ENCODE results near the gene PRKCA.
"Not testable (repeated sequence)": the region's sequence is repeated elsewhere in the genome, so short reads cannot be mapped to it uniquely, and the experiment has no call there.

PRKCA gene

DNA sequence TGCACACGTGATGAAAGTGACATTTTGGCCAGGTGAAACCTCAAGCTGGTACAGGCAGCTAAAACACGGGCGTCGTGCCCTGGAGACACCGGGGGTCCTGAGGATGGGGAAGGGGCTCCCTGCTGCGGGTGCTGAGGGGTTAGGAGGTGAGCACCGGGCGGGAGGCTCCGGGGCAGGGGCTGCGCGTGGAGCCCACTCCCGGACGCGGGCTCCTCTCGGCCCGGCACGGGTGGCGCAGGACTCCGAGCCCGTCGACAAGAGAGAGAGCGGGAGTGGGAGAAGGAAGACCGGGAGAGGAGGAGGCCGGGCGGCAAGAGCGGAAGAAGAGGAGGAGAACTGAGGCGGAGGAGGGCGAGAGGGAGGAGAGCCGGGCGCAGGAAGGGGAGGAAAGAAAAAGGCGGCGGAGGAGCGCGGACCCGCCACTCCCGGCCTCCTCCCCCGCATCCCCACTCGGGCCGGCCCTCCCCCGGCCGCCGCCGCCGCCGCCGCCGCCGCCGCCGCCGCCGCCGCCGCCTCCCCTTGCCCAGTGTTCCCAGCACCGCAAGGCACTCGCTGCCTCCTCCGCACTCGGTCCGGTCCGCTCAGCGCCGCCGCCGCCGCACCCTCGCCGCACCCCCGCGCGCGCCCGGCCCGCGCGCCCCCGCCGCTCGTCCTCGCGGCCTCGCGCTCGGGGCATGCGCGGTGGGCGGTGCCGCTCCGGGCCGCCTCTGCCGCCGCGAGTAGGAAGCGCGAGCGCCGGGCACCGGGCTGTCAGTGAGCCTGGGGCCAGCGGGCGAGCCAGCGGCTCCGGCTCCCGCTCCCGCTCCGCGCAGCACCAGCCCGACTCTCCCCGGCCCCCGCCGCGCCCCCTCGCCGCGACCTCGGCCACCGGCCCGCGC lies at the start of gene PRKCA:
TSS of gene PRKCA (plus strand) at position 750 of the 878 bp plus-strand sequence.
- peak within 1 kb of the TSS; percentile 64 for H3K27ac ChIP-seq (ENCODE audit: low read length)
- no peaks in the 10 kb centered on the region for H3K36me3 ChIP-seq (ENCODE audit: control insufficient read depth in 2 of 2, insufficient read depth in 2 of 2, low read length in 2 of 2)
- H3K4me3 ChIP-seq (ENCODE audit: low read length in 2 of 2) = peak within 1 kb of the TSS; percentile 73 to 81
- peaks cover 19% of the 10 kb centered on the region for H3K4me1 ChIP-seq (ENCODE audit: control insufficient read depth, insufficient read depth, low read length)
- no peaks in the 10 kb centered on the region for H3K27me3 ChIP-seq (ENCODE audit: control insufficient read depth in 1 of 2, insufficient read depth in 2 of 2, low read length in 2 of 2)
- peak within 1 kb of the TSS; percentile 60 to 66 for H3K9ac ChIP-seq (ENCODE audit: low read length in 2 of 2)
- H3K9me3 ChIP-seq (ENCODE audit: control insufficient read depth in 2 of 2, low read length in 2 of 2) = no peaks in the 10 kb centered on the region

DNA sequence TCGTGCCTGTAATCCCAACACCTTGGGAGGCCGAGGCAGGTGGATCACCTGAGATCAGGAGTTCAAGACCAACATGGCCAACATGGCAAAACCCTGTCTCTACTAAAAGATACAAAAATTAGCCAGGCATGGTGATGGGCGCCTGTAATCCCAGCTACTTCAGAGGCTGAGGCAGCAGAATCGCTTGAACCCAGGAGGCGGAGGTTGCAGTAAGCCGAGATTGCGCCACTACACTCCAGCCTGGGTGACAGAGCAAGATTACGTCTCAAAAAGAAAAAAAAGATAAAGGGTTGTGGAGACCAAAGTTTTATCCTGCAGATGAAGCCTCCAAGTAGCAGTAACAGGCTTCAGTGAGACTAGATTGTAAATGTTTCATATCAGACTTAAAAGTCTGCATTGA lies 49.0 kb upstream of the PRKCA start:
- not testable (repeated sequence) for H3K4me1 ChIP-seq (ENCODE audit: control insufficient read depth, insufficient read depth, low read length); H3K27ac ChIP-seq (ENCODE audit: low read length); H3K9ac ChIP-seq (ENCODE audit: low read length in 2 of 2); H3K36me3 ChIP-seq (ENCODE audit: control insufficient read depth in 2 of 2, insufficient read depth in 2 of 2, low read length in 2 of 2); H3K4me3 ChIP-seq (ENCODE audit: low read length in 2 of 2); H3K27me3 ChIP-seq (ENCODE audit: control insufficient read depth in 1 of 2, insufficient read depth in 2 of 2, low read length in 2 of 2); H3K9me3 ChIP-seq (ENCODE audit: control insufficient read depth in 2 of 2, low read length in 2 of 2)

DNA sequence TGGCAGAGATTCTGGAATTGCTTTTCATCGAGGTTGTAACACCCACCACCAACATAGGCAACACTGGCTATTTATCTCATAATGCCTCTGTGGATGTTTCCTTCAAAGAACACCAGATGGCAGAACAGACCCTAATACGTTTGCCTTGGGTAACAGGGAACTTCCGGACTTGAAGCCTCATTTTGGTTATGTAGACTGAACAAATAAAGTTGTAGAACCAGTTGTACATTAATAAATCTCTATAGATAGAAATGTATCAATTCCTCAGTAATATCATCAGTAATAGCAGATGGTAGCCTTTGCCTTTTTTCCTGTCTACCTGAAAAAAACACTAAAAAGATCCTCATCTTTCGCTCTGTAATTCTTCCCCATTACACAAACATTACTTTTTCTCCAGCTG lies 47.3 kb upstream of the PRKCA start:
- H3K9ac ChIP-seq (ENCODE audit: low read length in 2 of 2) = no peak overlapping the region
- no peaks in the 10 kb centered on the region for H3K9me3 ChIP-seq (ENCODE audit: control insufficient read depth in 2 of 2, low read length in 2 of 2)
- H3K27ac ChIP-seq (ENCODE audit: low read length) = no peak overlapping the region
- no peaks in the 10 kb centered on the region for H3K27me3 ChIP-seq (ENCODE audit: control insufficient read depth in 1 of 2, insufficient read depth in 2 of 2, low read length in 2 of 2)
- no peak overlapping the region for H3K4me3 ChIP-seq (ENCODE audit: low read length in 2 of 2)
- no peaks in the 10 kb centered on the region for H3K36me3 ChIP-seq (ENCODE audit: control insufficient read depth in 2 of 2, insufficient read depth in 2 of 2, low read length in 2 of 2)
- H3K4me1 ChIP-seq (ENCODE audit: control insufficient read depth, insufficient read depth, low read length) = no peaks in the 10 kb centered on the region

DNA sequence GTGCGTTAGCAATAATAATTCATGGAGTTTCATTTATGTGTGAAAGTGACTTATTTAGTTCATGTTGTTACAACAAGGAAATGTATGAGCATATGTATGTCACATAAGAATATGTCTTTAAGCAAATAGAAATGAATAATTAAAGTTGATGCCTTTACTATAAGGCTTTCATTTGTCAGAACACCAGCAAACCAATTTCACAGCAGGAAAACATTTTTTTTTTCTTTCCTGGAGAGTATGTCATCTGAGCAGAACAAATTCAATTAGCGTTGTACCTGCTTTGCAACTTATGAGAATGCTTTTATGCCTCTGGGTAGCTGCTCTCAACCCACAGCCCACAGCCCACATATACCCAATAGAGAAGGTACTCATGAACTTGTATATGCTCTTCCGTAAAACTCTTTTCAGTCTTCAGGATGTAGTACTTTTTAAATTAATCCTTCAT lies 46.9 kb upstream of the PRKCA start:
- H3K4me3 ChIP-seq (ENCODE audit: low read length in 2 of 2) = no peak overlapping the region
- no peaks in the 10 kb centered on the region for H3K36me3 ChIP-seq (ENCODE audit: control insufficient read depth in 2 of 2, insufficient read depth in 2 of 2, low read length in 2 of 2)
- no peaks in the 10 kb centered on the region for H3K4me1 ChIP-seq (ENCODE audit: control insufficient read depth, insufficient read depth, low read length)
- H3K27ac ChIP-seq (ENCODE audit: low read length) = no peak overlapping the region
- H3K9me3 ChIP-seq (ENCODE audit: control insufficient read depth in 2 of 2, low read length in 2 of 2) = no peaks in the 10 kb centered on the region
- H3K27me3 ChIP-seq (ENCODE audit: control insufficient read depth in 1 of 2, insufficient read depth in 2 of 2, low read length in 2 of 2) = no peaks in the 10 kb centered on the region
- H3K9ac ChIP-seq (ENCODE audit: low read length in 2 of 2) = no peak overlapping the region

DNA sequence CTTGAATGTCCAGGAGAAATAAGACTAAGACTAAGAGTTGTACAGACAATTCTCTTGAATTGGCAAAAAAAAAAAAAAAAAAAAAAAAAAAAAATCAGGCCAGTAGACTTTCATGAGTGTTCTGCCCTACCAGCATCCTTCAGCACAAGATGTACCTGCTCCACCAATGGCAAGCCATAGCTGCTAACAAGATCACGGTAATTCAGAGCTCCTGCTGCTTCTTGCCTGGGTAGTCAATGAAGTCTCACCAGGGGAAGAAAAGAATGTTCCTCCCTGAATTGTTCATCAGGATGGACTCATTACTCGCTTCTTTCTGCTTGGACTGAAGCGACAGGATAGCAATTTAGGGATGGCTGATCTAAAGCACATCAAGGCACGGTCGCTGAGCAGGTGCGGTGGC lies 42.1 kb upstream of the PRKCA start:
- H3K9ac ChIP-seq (ENCODE audit: low read length in 2 of 2) = no peak overlapping the region
- H3K36me3 ChIP-seq (ENCODE audit: control insufficient read depth in 2 of 2, insufficient read depth in 2 of 2, low read length in 2 of 2) = no peaks in the 10 kb centered on the region
- no peaks in the 10 kb centered on the region for H3K4me1 ChIP-seq (ENCODE audit: control insufficient read depth, insufficient read depth, low read length)
- H3K4me3 ChIP-seq (ENCODE audit: low read length in 2 of 2) = no peak overlapping the region
- no peaks in the 10 kb centered on the region for H3K9me3 ChIP-seq (ENCODE audit: control insufficient read depth in 2 of 2, low read length in 2 of 2)
- H3K27ac ChIP-seq (ENCODE audit: low read length) = no peak overlapping the region
- no peaks in the 10 kb centered on the region for H3K27me3 ChIP-seq (ENCODE audit: control insufficient read depth in 1 of 2, insufficient read depth in 2 of 2, low read length in 2 of 2)

DNA sequence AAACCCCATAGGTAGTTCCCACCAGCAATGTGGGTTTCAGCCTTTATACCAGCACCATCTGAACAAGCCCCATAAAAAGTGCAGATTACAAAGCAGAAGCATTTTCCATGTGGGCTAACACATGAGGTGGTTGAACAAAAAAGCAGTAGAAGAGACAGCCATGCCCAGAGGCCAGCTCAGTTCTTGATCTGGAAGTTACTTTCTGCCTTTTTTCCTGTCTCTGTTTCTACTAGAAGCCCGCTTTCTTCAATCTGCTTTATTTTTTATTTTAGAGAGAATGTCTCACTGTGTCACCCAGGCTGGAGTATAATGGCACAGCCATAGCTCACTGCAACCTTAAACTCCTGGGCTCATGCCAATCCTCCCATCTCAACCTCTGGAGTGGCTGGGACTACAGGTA lies 41.7 kb upstream of the PRKCA start:
- Histone ChIP-seq H3K4me1 (ENCODE audit: control insufficient read depth, insufficient read depth, low read length) (no peaks in the 10 kb centered on the region), H3K9me3 (ENCODE audit: control insufficient read depth in 2 of 2, low read length in 2 of 2) (no peaks in the 10 kb centered on the region), H3K4me3 (ENCODE audit: low read length in 2 of 2) (no peak overlapping the region), H3K27ac (ENCODE audit: low read length) (no peak overlapping the region), H3K9ac (ENCODE audit: low read length in 2 of 2) (no peak overlapping the region), H3K36me3 (ENCODE audit: control insufficient read depth in 2 of 2, insufficient read depth in 2 of 2, low read length in 2 of 2) (no peaks in the 10 kb centered on the region), H3K27me3 (ENCODE audit: control insufficient read depth in 1 of 2, insufficient read depth in 2 of 2, low read length in 2 of 2) (no peaks in the 10 kb centered on the region)

DNA sequence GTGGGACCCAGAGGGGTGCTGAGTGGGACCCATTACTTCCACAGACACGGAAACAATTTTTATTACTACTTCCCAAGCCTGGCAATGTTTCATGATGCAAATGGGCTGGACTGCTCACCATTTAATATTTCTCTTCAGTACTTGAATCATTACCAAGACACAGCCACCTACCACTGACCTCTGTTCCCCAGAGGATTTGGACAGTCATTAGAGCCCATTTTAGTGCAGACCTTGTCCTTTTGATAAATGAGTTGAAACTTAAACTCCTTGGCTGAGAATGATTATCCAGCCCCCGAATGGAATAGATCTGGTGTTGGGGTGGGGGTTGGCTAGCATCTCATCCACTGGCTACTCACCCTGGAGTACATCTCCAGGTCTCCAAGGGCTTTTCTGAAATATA lies 39.6 kb upstream of the PRKCA start:
- no peaks in the 10 kb centered on the region for H3K4me1 ChIP-seq (ENCODE audit: control insufficient read depth, insufficient read depth, low read length)
- no peaks in the 10 kb centered on the region for H3K9me3 ChIP-seq (ENCODE audit: control insufficient read depth in 2 of 2, low read length in 2 of 2)
- no peak overlapping the region for H3K27ac ChIP-seq (ENCODE audit: low read length)
- no peaks in the 10 kb centered on the region for H3K36me3 ChIP-seq (ENCODE audit: control insufficient read depth in 2 of 2, insufficient read depth in 2 of 2, low read length in 2 of 2)
- no peaks in the 10 kb centered on the region for H3K27me3 ChIP-seq (ENCODE audit: control insufficient read depth in 1 of 2, insufficient read depth in 2 of 2, low read length in 2 of 2)
- no peak overlapping the region for H3K4me3 ChIP-seq (ENCODE audit: low read length in 2 of 2)
- H3K9ac ChIP-seq (ENCODE audit: low read length in 2 of 2) = no peak overlapping the region

DNA sequence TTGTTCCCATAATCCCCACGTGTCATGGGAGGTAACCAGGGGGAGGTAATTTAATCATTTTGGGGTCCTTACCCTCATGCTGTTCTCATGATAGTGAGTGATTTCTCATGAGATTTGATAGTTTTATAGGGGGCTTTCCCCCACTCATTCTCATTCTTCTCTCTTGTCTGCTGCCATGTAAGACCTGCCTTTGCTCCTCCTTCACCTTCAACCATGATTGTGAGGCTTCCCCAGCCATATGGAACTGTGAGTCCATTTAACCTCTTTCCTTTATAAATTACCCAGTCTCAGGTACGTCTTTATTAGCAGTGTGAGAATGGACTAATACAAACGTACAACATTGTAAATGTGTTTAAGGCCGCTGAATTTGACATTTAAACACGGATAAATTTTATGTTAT lies 37.7 kb upstream of the PRKCA start:
- Histone ChIP-seq H3K4me1 (ENCODE audit: control insufficient read depth, insufficient read depth, low read length) (no peaks in the 10 kb centered on the region), H3K9ac (ENCODE audit: low read length in 2 of 2) (no peak overlapping the region), H3K27ac (ENCODE audit: low read length) (no peak overlapping the region)

DNA sequence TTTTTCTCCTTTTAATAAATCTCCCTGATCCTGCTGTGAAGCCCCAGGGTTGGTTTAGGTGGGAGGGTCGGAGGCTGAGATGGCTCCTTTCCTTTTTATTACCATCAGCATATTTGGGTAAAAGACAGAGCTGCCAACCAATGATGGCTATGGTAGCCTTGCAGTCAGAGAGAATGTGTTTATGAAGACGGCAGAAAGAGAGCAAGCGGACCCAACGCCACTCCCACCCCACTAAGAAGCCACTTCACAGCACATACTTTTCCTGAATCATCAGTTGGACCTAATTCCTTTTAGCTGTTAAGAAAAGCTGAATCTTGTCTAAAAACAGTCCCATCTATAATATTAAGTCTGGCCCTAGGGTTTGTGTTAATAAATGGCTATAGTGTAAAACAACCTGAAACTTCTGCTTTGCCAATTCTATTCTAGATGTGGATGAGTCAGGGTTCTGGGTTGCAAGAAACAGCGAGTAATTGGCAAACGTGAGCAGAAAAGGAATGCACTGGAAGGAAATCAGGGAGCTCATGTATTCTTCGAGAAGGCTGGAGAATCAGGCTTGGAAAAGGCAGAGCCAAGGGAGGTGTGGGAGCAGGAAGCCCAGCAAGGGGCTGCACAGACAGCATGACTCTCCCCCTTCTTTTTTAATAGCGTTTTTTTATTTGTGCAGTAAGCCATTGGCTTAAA lies 34.0 kb upstream of the PRKCA start:
- Histone ChIP-seq H3K9ac (ENCODE audit: low read length in 2 of 2) (no peak overlapping the region), H3K27ac (ENCODE audit: low read length) (no peak overlapping the region), H3K4me3 (ENCODE audit: low read length in 2 of 2) (no peak overlapping the region), H3K4me1 (ENCODE audit: control insufficient read depth, insufficient read depth, low read length) (peaks cover 7% of the 10 kb centered on the region), H3K36me3 (ENCODE audit: control insufficient read depth in 2 of 2, insufficient read depth in 2 of 2, low read length in 2 of 2) (no peaks in the 10 kb centered on the region), H3K9me3 (ENCODE audit: control insufficient read depth in 2 of 2, low read length in 2 of 2) (no peaks in the 10 kb centered on the region), H3K27me3 (ENCODE audit: control insufficient read depth in 1 of 2, insufficient read depth in 2 of 2, low read length in 2 of 2) (no peaks in the 10 kb centered on the region)

More for the DNA sequence above, 37.7 kb upstream of the PRKCA start:
- H3K27me3 ChIP-seq (ENCODE audit: control insufficient read depth in 1 of 2, insufficient read depth in 2 of 2, low read length in 2 of 2) = no peaks in the 10 kb centered on the region
- H3K4me3 ChIP-seq (ENCODE audit: low read length in 2 of 2) = no peak overlapping the region
- H3K36me3 ChIP-seq (ENCODE audit: control insufficient read depth in 2 of 2, insufficient read depth in 2 of 2, low read length in 2 of 2) = no peaks in the 10 kb centered on the region
- H3K9me3 ChIP-seq (ENCODE audit: control insufficient read depth in 2 of 2, low read length in 2 of 2) = no peaks in the 10 kb centered on the region

DNA sequence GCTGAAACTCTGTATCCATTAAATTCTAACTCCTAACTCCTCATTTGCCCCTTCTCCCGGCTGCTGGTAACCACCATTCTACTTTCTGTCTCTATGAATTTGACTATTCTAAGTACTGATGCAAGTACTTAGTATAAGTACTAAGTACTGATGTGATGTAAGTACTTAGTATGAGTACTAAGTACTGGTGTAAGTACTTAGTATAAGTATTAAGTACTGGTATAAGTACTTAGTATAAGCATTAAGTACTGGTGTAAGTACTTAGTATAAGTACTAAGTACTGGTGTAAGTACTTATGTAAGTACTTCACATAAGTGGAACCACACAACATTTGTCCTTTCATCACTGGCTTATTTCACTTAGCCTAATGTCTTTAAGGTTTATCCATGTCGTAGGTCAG lies 32.3 kb upstream of the PRKCA start:
- H3K27ac ChIP-seq (ENCODE audit: low read length) = no peak overlapping the region
- H3K9ac ChIP-seq (ENCODE audit: low read length in 2 of 2) = no peak overlapping the region
- no peaks in the 10 kb centered on the region for H3K36me3 ChIP-seq (ENCODE audit: control insufficient read depth in 2 of 2, insufficient read depth in 2 of 2, low read length in 2 of 2)
- peaks cover 10% of the 10 kb centered on the region for H3K4me1 ChIP-seq (ENCODE audit: control insufficient read depth, insufficient read depth, low read length)
- H3K27me3 ChIP-seq (ENCODE audit: control insufficient read depth in 1 of 2, insufficient read depth in 2 of 2, low read length in 2 of 2) = no peaks in the 10 kb centered on the region
- H3K9me3 ChIP-seq (ENCODE audit: control insufficient read depth in 2 of 2, low read length in 2 of 2) = no peaks in the 10 kb centered on the region
- no peak overlapping the region for H3K4me3 ChIP-seq (ENCODE audit: low read length in 2 of 2)

DNA sequence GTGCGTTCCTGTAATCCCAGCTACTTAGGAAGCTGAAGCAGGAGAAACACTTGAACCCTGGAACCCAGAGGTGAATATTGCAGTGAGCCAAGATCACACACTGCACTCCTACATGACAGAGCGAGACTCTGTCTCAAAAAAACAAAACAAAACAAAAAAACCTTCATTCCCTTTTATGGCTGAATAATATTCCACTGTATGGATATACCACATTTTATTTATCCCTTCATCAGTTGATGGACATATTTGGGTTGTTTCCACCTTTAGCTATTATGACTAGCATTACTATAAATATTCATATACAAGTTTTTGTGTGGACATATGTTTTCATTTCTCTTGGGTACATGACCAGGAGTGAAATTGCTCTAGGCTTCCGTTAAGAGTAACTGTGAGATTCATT lies 30.9 kb upstream of the PRKCA start:
- H3K27me3 ChIP-seq (ENCODE audit: control insufficient read depth in 1 of 2, insufficient read depth in 2 of 2, low read length in 2 of 2) = no peaks in the 10 kb centered on the region
- H3K27ac ChIP-seq (ENCODE audit: low read length) = no peak overlapping the region
- H3K9ac ChIP-seq (ENCODE audit: low read length in 2 of 2) = no peak overlapping the region
- no peaks in the 10 kb centered on the region for H3K36me3 ChIP-seq (ENCODE audit: control insufficient read depth in 2 of 2, insufficient read depth in 2 of 2, low read length in 2 of 2)
- peaks cover 10% of the 10 kb centered on the region for H3K4me1 ChIP-seq (ENCODE audit: control insufficient read depth, insufficient read depth, low read length)
- H3K4me3 ChIP-seq (ENCODE audit: low read length in 2 of 2) = no peak overlapping the region
- H3K9me3 ChIP-seq (ENCODE audit: control insufficient read depth in 2 of 2, low read length in 2 of 2) = no peaks in the 10 kb centered on the region
